NCI-H345 treated with DMSO at 0.1 percent for 48 hours (cell line): Measurements from ENCODE around the gene XCR1.
"Not testable (repeated sequence)": the region's sequence is repeated elsewhere in the genome, so short reads cannot be mapped to it uniquely, and the experiment has no call there.

Experiments
- DNase-seq: peaks from one replicate; lab custom pipeline; 2025; ENCODE audit not compliant: unreplicated experiment; lab: John Stamatoyannopoulos, UW

XCR1 gene, protein sequence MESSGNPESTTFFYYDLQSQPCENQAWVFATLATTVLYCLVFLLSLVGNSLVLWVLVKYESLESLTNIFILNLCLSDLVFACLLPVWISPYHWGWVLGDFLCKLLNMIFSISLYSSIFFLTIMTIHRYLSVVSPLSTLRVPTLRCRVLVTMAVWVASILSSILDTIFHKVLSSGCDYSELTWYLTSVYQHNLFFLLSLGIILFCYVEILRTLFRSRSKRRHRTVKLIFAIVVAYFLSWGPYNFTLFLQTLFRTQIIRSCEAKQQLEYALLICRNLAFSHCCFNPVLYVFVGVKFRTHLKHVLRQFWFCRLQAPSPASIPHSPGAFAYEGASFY

DNA sequence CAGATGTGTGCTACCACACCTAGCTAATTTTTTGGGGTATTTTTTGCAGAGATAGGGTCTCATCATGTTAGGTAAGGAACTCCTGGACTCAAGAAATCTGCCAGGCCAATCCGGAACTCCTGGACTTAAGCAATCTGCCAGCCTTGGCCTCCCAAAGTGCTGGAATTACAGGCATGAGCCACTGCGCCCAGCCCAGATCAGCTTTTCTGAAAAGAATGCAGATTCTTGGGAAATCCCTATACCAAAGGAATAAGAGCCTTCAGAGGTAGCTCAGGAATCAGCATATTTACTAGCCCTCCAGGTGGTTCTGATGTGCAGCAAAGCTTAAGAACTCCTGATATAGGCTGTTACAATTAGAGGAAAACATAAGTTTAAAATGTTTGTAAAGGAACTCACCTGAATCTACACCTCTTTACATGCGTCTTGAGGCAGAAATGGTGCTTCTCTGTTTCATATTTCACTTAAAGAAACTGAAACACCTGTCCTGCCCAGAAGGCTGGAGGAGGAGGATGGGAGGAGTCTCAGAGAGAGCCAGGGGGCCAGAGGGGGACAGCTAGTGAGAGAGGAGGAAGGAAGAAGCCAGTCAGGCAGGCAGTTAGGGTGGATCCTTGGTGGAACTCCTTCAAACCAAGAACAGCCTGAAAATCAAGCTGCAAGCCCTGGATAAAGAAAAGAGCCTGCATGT, at the start of gene XCR1:
XCR1 (minus strand) TSS at position 463 of the 685 bp plus-strand sequence. CDS start 5,536 bp downstream, outside the sequence.
- no peak for DNase-seq

DNA sequence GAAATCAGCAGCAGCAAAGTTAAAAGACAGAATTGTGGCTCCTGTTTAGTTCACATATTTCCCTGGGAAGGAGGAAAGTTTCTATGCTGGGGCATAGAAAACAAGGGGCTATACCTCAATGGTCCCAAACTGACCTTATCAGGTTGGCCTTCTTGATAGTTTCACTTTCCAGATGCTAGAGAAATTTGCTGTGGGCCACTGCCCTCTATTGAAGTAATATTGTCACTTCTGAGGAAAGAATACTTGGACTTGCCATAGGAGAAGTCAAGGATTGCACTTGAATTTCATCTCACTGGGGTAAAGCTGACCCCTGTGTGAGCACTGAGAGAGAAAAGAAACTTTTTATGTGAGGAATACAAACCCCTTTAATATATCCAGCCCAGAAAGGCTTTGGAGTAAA, 49.3 kb upstream of the XCR1 start:
- DNase-seq = no peak

DNA sequence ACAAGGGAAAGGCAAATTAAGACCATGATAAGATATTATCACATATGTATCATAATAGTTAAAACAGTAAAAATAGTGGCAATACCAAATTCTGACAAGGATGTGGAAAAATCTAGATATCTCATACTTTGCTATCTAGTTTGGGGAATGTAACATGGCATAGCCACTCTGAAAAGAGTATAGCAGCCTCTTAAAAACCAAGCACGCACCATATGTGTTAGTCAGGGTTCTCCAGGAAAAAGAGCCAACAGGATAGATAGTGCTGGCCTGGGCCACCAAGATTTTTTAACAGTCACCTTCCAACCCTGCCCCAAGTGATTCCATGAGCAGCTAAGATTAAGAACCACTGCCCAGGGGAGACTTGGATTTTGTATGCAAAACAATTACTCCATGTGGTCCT, 48.5 kb upstream of the XCR1 start:
- DNase-seq = no peak

DNA sequence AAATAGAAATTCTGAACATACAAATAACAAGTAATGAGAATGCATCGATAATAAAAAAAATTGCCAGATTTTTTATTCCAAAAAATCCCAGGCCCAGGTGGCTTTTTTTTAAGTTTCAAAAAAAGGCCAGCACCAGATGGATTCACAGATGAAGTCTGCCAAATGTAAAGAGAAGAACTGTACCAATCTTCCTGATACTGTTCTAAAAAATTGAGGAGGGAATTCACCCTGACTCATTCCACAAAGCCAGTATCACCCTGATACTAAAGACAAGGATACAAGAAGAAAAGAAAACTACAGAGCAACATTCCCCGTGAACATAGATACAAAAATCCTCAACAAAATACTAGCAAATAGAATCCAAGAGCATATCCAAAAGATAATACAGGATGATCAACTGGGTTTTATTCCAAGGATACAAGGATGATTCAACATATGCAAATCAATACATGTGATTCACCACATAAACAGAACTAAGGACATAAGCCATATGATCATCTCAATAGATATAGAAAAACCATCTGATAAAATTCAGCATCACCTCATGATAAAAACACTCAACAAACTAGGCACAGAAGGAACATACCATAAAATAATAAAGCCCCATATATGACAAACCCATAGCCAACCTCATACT, 44.1 kb upstream of the XCR1 start:
- DNase-seq = no peak

DNA sequence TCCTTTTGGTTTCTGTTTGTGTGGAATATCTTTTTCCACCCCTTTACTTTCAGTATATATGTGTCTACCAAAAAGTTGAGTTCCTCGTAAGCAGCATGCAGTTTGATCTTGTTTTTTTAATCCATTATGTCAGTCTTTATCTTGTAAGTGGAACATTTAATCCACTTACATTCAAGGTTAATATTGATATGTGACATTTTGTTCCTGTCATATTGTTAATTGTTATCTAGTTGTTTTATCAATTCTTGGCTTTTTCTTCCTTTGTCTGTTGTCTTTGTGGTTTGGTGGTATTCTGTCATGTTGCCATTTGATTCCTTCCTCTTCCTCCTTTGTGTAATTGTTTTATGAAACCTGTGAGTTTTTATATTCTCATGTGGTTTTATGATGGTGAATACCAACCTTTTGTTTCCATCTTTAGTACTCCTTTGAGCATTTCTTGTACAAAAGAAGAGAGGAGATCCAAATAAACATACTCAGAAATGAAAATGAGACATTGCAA, 43.4 kb upstream of the XCR1 start:
- no peak for DNase-seq

DNA sequence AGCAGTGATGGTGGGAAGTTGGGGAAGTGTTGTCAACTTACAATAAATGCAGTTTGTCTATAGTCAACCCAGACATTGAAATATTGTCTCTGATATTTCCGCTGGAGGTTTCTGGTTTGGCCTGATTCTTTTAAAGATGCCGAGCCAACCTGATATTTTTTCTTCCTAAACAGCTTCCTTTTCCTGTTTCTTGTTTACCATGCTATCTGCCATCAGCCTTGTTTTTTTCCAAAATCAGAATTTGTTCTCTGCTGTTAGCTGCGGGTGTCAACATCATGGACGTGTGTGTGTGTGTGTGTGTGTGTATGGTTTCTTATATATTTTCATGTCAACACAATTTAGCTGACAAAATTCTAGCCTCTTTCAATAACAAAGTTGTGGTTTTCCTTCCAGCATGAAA, 41.2 kb upstream of the XCR1 start:
- DNase-seq = no peak

DNA sequence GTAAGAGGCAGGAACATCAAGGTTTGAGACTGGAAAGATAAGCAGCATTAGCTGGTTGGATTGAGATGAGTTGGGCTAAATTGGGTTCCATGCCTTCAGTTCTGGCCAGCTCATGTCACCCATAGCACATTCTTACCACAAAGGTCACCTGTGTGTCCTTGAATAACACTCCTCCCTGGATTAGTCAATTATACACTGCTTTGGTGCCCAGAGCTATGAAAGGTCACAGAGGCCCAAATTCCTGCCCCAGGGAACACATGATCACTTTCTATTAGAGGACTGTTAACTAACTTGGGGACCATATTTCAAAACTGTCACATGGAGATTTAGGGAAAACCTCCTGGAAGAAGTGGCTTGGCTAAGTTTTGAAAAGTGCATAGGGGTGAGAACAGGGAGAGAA, 40.1 kb upstream of the XCR1 start:
- DNase-seq = no peak

DNA sequence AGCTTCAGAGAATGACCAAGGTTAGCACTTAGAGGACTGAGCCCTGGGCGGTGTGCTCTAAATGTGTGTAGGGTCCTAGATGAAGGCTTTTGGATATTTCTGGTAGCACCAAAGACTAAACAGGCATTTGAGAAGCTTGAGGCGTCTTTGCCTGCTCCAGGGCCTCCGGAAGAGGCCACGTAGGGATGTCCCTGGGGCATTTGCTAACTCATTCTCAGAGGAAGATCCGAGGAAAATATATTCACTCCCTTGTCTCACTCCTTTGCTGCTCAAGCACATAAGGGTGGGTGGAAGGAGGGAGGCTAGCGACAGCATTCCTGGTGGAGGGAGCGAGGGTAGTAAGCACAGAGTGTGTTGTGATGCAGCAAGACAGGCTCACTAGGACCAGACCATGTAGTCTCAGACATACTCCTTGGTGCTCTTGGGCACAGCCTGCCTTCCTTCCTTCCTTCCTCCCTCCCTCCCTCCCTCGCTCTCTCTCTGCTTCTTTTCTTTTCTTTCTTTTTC, 38.5 kb upstream of the XCR1 start:
- DNase-seq = no peak

DNA sequence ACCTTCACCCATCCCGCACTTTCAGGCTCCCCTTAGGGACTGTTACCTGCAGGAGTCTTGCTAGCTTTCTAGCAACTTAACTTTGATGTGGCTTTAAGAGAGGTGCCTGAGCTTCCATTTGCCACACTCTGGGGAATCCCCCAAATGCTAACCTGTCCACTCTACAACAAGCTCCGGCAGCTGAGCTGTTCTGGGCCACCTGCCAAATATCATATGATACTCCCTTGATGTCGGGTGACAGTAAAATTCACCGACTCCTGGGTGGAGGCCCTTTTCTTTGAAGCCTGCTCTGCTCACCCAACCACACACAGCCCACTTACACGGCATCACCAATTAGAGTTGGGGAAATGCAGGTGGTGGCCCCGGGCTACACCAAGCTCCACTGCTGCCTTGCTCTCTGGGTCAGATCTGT, 38.0 kb upstream of the XCR1 start:
- peak; percentile 46 for DNase-seq

DNA sequence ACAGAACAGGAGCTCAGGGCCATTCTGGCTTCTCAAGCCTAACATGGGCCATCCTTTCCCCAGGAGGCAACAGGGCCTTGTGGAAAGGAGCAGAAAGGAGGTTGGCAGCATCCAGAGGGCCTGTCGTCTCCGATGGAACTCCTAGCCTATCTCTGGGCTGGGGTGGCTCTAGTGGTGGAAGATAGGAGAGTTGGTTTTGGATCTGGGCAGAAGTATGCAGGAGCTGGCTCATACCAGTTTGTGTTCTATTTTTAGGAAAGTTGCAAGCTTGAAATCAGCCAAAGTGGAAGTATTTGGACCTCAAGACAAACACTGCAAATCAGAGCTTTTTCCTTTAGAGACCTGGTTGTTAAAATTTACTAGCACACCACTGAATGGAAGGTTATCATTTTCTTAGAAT, 35.4 kb upstream of the XCR1 start:
- DNase-seq = no peak

DNA sequence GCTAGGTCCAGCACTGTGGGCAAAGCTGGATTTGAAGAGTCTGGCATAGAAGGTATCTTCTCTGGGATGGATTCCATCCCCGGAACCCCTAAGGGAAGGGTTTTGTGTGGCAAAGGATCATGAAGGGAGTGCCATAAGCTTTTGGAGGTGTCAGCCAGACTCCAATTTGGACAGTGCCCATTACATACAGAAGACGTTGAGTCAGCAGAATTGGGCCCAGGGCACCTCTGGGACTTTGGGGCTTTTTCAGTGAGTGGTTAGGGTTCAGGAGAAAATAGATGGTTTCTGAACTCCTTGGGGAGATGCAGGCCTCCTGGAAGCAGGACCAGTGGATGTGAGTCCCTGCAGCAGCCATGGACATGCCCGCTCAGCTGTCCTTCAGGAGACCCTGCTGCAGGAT, 34.6 kb upstream of the XCR1 start:
- DNase-seq = no peak

DNA sequence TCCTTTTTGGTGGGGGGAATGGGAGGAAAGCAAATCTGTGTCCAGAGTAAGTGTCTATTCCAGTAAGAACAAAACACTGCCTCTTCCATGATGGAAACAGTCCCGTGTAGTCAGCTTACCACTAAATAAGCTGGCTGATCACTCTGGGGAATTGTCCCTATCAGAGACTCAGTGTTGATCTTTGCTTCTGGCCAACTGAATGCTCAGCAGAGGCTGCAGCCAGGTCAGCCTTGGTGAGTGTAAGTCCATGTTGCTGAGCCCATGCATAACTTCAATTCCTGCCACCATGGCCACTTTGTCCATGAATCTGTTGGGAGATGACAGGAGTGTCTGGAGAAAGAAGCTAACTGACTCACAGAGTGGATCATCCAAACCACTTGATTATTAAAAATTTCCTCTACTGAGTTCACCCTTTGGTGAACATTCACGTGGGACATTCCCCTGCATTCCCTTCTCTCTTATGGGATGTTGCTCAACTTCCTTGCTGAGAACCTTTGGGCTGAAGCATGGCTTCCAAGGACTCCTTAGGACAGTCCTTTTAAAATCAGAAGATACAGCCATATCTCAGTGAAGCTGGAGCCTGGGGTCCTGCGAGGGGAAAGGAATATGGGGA, 33.9 kb upstream of the XCR1 start:
- no peak for DNase-seq

DNA sequence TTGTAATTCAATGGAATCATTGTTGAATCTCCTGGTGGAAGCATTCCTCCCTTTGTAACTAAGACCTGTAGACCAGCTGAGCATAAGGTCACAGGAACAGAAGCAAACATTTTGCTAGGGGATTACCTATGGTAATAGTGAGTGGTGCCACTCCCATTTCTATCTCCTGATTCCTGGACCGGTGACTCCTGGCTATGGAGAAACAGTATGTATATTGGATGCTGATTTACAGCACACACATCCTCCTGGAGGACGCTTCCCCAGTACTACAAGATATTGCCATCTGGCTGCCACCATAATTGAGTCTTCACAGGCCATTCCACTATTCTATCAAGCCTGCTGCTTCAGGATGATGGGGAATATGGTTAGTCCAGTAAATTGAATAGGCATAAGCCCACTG, 33.3 kb upstream of the XCR1 start:
- DNase-seq = no peak

DNA sequence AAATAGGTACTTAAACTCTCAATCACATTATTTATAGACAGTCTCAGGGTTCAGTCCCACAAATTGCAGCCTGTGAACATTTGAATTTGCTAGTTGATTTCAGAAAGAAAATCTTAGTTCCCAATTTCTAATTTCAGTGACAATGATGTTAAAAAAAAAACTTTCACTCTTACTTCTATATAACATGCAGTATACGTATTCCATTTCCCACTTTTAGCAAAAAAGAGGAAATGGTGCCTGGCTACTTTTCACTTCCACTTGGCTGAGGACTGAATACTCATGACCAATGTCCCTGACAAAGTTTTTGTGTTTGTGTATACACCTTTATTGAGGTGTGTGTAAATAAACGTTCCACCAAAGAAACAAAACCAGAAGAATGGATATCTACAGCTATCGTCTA, 32.1 kb upstream of the XCR1 start:
- DNase-seq = no peak

DNA sequence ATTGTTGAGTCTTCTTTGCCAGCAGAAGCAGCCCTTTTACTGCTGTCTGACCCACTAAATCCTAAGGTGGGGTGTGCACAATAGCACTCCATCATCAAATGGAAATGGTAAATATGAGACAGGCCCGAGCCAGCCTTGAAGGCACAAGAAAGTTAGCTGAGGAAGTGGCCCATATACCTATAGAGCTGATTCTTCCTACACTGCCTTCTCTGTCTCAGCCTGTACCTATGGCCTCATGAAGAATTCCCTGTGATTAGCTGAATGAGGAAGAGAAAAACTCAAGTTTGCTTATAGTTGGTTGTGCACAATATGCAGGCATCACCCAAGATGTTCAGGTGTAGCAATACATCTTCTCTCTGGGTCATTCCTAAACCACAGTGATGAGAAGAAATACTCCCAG, 31.7 kb upstream of the XCR1 start:
- DNase-seq = no peak

DNA sequence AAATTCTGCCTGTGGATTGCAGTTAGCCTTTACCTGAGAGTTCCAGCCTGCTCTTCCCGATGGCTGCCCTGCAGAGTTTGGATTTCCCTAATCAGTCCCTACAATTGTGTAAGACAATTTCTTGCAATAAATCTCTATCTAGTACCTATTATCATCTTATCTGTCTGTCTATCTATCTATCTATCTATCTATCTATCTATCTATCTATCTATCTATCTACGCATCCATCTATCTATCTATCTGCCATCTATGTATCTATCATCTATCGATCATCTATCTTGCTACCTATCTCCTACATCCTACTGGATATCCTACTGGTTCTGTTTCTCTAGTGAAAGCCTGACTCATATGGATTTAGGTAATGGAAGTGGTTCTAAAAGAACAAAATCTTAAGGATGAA, 30.4 kb upstream of the XCR1 start:
- no peak for DNase-seq

DNA sequence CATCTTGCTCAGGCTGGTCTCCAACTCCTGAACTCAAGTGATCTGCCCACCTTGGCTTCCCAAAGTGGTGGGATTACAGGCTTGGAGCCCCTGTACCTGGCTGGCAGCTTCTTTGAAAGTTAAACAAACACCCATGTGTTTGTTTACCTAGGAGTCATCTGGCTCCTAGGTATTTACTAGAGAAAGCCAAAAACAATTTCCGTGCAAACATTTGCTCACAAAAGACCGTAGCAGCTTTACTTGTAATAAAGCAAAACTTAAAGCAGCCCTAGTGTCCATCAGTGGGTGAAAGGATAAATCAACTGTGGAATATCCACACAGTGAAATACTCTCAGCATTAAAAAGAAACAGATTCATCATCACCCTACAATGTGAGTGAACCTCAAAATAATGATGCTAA, 29.4 kb upstream of the XCR1 start:
- DNase-seq = no peak

DNA sequence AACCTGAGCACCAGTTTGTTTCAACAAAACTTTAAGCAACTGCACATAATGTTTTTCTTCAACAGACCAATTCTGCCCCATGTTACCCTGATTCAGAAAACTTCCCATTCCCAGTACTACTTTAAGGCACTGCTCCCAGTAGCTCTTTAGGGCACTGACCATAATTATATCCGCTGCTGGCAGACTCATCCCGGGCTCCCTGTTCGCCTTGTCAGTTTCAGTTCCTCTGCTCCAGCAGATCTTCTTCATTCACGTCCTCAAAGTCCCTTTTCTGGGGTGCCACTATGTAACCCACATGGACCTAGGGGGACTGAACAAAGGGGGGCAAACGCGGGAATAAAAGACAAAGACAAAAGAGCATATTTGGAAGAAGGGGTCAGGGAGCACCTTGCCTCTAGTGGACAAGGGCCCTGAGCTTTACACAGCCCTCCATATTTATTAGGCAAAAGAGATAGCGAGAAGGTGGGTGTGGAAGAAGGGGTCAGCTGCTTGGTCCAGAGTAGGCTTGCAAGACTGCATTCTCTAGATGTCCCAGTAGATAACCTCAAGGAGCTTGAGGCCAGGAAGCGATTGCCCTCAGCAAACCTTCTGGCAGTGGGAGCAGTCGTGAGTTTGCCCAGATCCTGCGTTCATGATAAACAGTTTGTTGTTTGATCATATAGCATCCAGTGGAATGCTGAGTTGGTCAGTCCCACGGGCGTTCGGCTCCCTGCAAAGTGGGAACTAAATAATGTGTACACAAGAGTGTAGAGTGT, 26.7 kb upstream of the XCR1 start:
- DNase-seq = not testable (repeated sequence)

DNA sequence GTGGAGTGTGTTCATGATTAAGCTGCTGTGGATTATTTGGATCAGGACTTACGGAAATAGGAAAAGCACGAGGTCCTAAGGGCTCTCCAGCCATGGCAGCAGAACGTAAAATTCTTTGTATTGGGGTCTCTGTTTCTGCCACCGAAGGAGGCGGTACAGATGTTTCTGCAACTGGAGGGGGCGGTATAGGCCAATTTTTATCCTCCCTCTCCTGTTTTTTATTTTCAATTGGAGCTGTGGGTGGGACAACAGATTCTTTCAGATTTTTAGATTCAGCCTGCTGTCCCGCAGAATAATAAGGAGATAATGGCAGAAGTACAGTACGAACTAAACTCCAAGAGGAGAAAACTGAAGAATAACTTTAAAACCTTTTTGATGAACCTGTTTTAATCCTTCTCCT, 26.0 kb upstream of the XCR1 start:
- not testable (repeated sequence) for DNase-seq

DNA sequence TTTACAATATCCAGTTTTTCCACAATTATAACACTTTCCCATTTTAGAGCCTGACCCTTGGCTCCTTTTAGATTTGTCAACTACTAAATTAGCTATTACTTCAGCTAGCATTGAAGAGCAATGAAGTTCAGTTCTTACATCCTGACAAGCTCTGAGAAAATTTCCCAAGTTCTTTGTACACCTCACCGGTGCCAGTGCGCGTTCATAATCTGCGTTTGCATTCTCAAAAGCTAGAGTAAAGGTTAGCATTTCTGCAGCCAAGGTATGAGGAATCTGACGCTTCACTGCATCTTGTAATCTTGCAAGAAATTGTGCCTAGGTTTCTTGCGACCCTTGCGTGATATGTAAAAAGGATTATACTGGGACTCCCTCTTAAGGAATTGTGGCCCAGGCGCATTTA, 25.2 kb upstream of the XCR1 start:
- no peak for DNase-seq

DNA sequence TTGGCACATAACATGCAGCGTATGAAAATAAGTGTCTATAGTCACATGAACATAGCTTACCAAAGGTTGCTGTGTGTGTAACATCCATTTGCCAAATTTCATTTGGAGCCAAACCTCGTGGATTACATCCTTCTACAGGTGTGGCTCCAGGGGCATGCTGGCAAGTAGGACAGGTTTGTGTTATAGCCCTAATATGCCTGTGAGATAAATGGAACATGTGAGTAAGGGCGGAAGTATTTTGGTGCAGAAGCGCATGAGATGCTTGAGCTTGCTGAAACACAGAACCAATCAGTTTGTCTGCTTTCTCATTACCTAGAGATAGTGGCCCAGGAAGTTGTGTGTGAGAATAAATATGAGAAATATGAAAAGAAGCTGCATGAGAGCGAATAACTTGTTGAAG, 21.8 kb upstream of the XCR1 start:
- no peak for DNase-seq
